Measurements from ENCODE around the gene ERMAP. TPM values are rescaled to one million over a fixed set of nuclear protein-coding genes. Genes with fewer than 3 reads are reported as not detected.
A peak's percentile ranks its signal among the peaks of the same experiment; 100 is the strongest.

The ERMAP gene
- total and polyA plus RNA-seq, 10 of the 15 experiments (the other 5 are each of a cell fraction or from before 2014, with no cell fraction given): 1.4 to 6.8 (median 4.1) TPM

- CTCF ChIA-PET: interaction anchor here (3.4 kb wide), 1 partner anchor 19 kb away, joined by 10 read pairs; no protein-coding TSS in a partner anchor
- H3K4me2 ChIP-seq (ENCODE audit: control insufficient read depth, insufficient read depth): no peak overlapping the region
- whole genome bisulfite sequencing (ENCODE audit: insufficient coverage, insufficient replicate concordance, low lambda C conversion rate, missing lambda C conversion rate): 97% methylated on average over 4 of the region's 4 CpGs
- SMC1A ChIA-PET (ENCODE audit: uncharacterized antibody, unreplicated experiment): interaction anchor here (0.8 to 3.8 kb wide), 5 partner anchors 9 to 28 kb away, joined by 3 to 27 read pairs (median 4); partner anchors contain the start of genes ERMAP and SVBP
- no peak overlapping the region for H3K27ac ChIP-seq (ENCODE audit: control insufficient read depth, insufficient read depth)
- no peaks in the 10 kb centered on the region for H3K9me3 ChIP-seq (replicated peaks; ENCODE audit: control insufficient read depth, insufficient read depth, low read length)
- H3K36me3 ChIP-seq (ENCODE audit: control insufficient read depth in 2 of 2, insufficient read depth in 2 of 2, low read length in 1 of 2): no peaks in the 10 kb centered on the region
- H4K20me1 ChIP-seq (ENCODE audit: control insufficient read depth, insufficient read depth): no peaks in the 10 kb centered on the region
- DNase-seq (ENCODE audit: low read depth, low spot score) (no peak), FAIRE-seq (peak; percentile 38), ATAC-seq (no peak)
- no peak overlapping the region for H2AFZ ChIP-seq (ENCODE audit: control insufficient read depth, low read depth, low read length)
- RAD21 ChIA-PET (ENCODE audit: unreplicated experiment): interaction anchor here (1.6 to 1.7 kb wide), 2 partner anchors 27 to 78 kb away, joined by 3 to 6 read pairs; partner anchors contain the start of genes C1orf50, ERMAP, P3H1 and SVBP
- no peak overlapping the region for H3K9ac ChIP-seq (ENCODE audit: control insufficient read depth, insufficient read depth, low read length)
- in situ Hi-C loops (cut with MboI): no loop called here
- POLR2A ChIA-PET: interaction anchor here (0.5 to 1.1 kb wide), 4 partner anchors 27 to 130 kb away, joined by 3 to 4 read pairs (median 3); partner anchors contain the start of genes C1orf50, ERMAP, P3H1 and SVBP
- H3K79me2 ChIP-seq (ENCODE audit: control insufficient read depth, insufficient read depth, low read length): peaks cover 27% of the 10 kb centered on the region
- H3K27me3 ChIP-seq (replicated peaks in 1 of 2; ENCODE audit: control insufficient read depth in 2 of 2, insufficient read depth in 2 of 2, low read length in 1 of 2): no peaks in the 10 kb centered on the region
- no peak for TF ChIP-seq KAT2A (conservative IDR thresholded peaks at IDR 0.05; ENCODE audit: control insufficient read depth, low read depth, low read length)
- TF ChIP-seq NKRF (conservative IDR thresholded peaks at IDR 0.05): no peak
- TF ChIP-seq BCL3 (IDR thresholded peaks at IDR 0.05; ENCODE audit: borderline replicate concordance, insufficient read depth, low read depth, low read length, poor library complexity, severe bottlenecking): no peak
- intact Hi-C loops (cut with micrococcal nuclease; ENCODE audit: unreplicated experiment): loop anchor here (5.0 kb wide), 1 partner anchor 77 kb away; the partner anchor contains the start of genes C1orf50 and P3H1
- BruUV-seq (replicated peaks): no TSS peak
- no peak overlapping the region for H3K4me3 ChIP-seq
- H3K4me1 ChIP-seq (ENCODE audit: control insufficient read depth, insufficient read depth, low read length): no peaks in the 10 kb centered on the region
Observed at GRCh38 chr1:42844592-42845140, 27.7 kb downstream of the ERMAP start.
